Prostate gland (tissue), 2 donors: ENCODE measurements around the gene LSM12.

ENCODE experiments used
- POLR2A ChIP-seq: fragments of 450-650 bp; IDR thresholded peaks from one replicate; pipeline ENCODE4 v1.6.1; 2016; ENCODE audit warnings: antibody characterized with exemption, mild to moderate bottlenecking
- TF ChIP-seq, protein P1 (sequence below), 4 experiments: fragments of 200-600 bp in 2 of 4; fragments of 450-650 bp in 2 of 4; sonication (generic) in 2 of 4; IDR thresholded peaks; 1 replicate in 3 of 4; 2 replicates in 1 of 4; pipeline ENCODE4 v1.5.1; 2016 to 2019; ENCODE audit warnings: antibody characterized with exemption in 4 of 4, mild to moderate bottlenecking in 2 of 4, moderate library complexity in 2 of 4

DNA sequence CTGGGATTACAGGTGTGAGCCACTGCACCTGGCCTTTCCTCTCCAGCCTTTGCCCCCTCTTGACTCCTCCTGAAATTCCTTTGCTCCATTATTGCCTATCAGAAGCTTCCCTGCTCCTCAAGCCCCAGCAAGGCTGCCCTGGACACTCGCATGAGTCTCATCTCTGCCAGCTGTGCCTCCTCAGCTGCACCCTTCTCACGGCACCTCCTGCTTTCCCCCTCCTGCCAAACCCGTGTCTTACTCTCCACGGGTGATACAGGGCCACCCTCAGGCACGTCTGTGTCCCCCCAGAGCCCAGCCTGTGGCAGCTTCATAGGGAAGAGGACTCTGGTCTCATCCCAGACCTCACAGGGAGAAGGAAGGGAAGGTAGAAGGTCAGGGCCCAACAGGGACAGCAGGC, 19.4 kb upstream of the LSM12 start:
- TF ChIP-seq, protein P1, sequence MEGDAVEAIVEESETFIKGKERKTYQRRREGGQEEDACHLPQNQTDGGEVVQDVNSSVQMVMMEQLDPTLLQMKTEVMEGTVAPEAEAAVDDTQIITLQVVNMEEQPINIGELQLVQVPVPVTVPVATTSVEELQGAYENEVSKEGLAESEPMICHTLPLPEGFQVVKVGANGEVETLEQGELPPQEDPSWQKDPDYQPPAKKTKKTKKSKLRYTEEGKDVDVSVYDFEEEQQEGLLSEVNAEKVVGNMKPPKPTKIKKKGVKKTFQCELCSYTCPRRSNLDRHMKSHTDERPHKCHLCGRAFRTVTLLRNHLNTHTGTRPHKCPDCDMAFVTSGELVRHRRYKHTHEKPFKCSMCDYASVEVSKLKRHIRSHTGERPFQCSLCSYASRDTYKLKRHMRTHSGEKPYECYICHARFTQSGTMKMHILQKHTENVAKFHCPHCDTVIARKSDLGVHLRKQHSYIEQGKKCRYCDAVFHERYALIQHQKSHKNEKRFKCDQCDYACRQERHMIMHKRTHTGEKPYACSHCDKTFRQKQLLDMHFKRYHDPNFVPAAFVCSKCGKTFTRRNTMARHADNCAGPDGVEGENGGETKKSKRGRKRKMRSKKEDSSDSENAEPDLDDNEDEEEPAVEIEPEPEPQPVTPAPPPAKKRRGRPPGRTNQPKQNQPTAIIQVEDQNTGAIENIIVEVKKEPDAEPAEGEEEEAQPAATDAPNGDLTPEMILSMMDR (IDR thresholded peaks at IDR 0.05) = no peak
- TF ChIP-seq POLR2A = no peak
